Keratinocyte (primary cell): Measurements from ENCODE around the gene LRP1B.

Source experiments
- CTCF ChIP-seq, 3 experiments: IDR thresholded peaks in 1 of 3; conservative IDR thresholded peaks in 1 of 3; optimal IDR thresholded peaks in 1 of 3; 2 replicates in 2 of 3; 3 replicates in 1 of 3; pipeline versions ENCODE3 to v1.5.1; 2011; ENCODE audit warnings: low read length in 3 of 3, mild to moderate bottlenecking in 3 of 3, moderate library complexity in 2 of 3, control low read depth in 1 of 3, inconsistent platforms in 1 of 3; ENCODE audit not compliant: insufficient read depth in 2 of 3; ENCODE audit errors: extremely low read depth in 1 of 3
- EZH2 ChIP-seq: IDR thresholded peaks from one replicate; pipeline ENCODE4 v1.6.1; 2012; ENCODE audit warnings: inconsistent platforms, mild to moderate bottlenecking, low read length, moderate library complexity

GRCh38 chr2:141417246-141417797, 713.5 kb downstream of the LRP1B start:
- no peak for TF ChIP-seq CTCF (optimal IDR thresholded peaks at IDR 0.05 in 1 of 3, IDR thresholded peaks at IDR 0.05 in 1 of 3, conservative IDR thresholded peaks at IDR 0.05 in 1 of 3; ENCODE audit: extremely low read depth in 1 of 3, insufficient read depth in 2 of 3, low read length in 3 of 3)
- TF ChIP-seq EZH2, result no peak
